Stimulated activated CD8-positive, alpha-beta memory T cell treated with anti-CD3 and anti-CD28 coated beads, Interleukin-4, amount 100 ng/mL, for 24 hours (primary cell): ENCODE data around the gene OR13H1.
"Not testable (repeated sequence)": the region's sequence is repeated elsewhere in the genome, so short reads cannot be mapped to it uniquely, and the experiment has no call there.

Source experiments
- DNase-seq: peaks from one replicate; pipeline ENCODE4 v3.0.0-alpha.2; 2020; ENCODE audit warnings: low read depth

OR13H1 gene

DNA sequence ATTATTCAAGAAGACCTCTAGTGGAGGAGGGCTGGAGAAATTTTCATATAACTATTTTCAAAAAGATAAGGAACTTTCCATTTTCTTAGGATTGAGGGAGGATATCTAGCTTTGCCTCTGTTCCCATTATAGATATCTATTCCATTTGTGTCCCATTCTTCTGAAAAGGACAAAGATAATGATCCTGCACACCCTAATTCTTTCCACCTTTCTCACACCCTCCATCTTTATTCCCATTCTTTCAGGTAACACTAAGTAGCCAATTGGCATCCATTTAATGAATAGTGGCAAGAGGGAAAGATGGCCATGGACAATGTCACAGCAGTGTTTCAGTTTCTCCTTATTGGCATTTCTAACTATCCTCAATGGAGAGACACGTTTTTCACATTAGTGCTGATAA, at the start of gene OR13H1:
OR13H1 (plus strand) TSS at position 301 of the 400 bp plus-strand sequence; CDS start at position 301, 0 bp downstream.
- no peak for DNase-seq

DNA sequence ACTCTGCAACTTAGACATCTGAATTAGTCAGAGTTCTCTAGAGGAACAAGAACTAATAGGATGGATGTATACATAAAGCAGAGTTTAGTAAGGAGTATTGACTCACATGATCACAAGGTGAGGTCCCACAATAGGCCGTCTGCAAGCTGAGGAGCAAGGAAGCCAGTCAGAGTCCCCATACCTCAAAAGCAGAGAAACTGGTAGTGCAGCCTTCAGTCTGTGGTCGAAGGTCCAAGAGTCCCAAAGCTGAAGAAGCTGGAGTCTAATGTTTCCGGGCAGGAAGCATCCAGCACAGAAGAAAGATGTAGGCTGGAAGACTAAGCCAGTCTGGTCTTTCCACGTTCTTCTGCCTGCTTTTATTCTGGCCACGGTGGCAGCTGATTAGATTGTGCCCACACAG, 42.3 kb upstream of the OR13H1 start:
- not testable (repeated sequence) for DNase-seq

DNA sequence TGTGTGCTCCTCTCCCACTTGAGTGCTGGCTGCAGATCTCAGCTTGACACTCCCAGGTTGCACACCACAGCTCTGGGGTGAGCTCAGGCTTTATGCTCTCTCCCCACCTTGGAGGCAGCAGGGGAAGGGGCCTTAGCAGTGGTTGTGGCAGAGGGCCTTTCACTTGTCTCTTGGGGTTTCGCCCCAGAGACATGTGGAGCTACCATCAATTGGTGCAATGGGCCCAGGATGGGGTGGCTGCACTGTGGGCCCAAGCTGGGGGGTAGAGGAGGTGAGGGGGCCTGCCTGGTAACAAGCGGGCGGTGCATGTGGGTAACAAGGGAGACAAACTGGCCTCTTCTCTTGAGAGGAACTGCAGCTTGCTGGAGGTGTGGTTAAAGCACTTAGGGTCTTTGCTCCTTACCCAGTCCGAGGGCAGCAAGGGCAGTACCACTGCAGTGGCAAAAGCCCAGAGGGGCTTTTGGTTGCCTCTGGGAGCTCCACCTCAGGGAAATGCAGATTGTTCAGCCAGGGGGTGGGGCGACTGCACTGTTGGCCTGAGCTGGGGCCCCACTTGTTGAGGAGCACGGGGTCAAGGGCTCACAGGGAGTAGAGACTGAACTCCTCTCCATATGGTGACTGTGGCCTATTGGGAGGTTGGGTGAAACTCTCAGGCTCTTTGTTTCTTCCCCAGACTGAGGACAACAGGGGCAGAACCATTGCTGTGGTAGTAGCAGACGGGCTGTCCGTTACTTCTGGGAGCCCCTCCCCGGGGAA, 30.5 kb upstream of the OR13H1 start:
- DNase-seq: no peak

DNA sequence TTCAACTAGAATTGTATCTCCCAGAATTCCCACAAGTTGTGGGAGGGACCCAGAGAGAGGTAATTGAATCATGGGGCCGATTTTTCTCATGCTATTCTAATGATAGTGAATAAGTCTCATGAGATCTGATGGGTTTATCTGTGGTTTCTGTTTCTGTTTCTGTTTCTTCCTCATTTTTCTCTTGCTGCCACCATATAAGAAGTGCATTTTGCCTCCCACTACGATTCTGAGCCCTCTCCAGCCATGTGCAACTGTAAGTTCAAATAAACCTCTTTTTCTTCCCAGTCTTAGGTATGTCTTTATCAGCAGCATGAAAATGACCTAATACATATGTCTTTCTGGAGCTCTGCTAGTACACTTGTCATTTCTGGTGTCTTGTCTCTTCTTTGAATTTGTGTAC, 22.1 kb upstream of the OR13H1 start:
- DNase-seq: no peak

GRCh38 chrX:131544218-131544617, 344 bp downstream of the OR13H1 start:
- DNase-seq: no peak

- no peak for DNase-seq
Observed at GRCh38 chrX:131549011-131549410, 5.1 kb downstream of the OR13H1 start.

DNA sequence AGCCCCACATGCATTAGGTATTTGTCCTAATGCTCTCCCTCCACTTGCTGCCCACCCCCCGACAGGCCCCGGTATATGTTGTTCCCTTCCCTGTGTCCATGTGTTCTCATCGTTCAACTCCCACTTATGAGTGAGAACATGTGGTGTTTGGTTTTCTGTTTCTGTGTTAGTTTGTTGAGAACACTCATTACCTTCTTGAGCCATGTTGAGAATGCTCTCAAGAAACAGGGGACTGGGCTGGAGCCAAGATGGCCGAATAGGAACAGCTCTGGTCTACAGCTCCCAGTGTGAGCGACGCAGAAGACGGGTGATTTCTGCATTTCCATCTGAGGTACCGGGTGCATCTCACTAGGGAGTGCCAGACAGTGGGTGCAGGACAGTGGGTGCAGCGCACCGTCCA, 8.6 kb downstream of the OR13H1 start:
- not testable (repeated sequence) for DNase-seq

GRCh38 chrX:131558562-131558961, 14.7 kb downstream of the OR13H1 start:
- DNase-seq: no peak

DNA sequence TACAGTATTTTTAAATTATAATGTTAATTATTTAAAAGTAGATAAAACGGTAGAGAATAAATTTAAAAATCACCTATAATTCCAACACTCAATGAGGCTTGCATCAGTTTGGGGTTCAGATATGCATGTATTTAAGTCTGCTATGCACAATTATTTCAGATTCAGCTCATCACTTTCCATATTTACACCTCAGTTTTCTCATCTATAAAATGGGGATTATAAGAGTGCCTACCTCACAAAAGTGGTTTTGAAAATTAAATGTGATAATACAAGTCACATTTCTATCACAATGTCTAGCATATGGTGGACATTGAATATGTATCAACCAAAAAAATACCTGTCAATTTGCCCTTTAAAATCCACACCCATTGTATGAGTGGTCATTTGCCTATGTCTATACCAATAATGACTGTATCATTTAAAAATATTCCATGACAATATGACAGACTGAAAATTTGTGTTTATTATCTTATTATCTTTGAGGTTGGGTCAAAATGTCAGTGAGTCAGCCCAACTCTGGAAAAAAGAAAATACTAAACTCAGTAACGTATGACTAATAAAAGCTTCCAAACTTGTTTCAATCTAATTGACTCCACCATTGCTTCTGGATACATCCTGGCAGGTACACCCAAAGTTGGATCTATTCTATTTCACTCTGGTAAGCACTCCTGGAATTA, 20.8 kb downstream of the OR13H1 start:
- DNase-seq: no peak

DNA sequence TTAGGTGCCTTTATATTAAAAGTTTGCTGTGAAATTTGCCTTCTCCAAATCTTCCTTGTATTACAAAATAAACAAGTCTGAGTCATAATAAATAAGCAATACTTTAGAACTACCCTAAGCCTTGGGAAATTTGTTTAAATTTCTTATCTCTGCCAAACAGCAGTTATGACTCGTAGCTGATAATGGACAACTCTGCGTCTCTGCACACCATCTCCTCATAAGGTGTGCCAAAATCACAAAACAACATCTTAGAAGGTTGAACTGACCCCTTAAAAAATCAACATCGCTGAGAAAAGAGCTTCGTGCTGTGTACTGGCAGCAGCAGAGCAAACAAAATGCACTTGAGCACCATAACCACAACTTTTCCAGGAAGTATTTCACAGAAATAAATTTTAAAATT, 22.0 kb downstream of the OR13H1 start:
- DNase-seq: no peak

- no peak for DNase-seq
Observed at GRCh38 chrX:131571348-131571747, 27.5 kb downstream of the OR13H1 start.

DNA sequence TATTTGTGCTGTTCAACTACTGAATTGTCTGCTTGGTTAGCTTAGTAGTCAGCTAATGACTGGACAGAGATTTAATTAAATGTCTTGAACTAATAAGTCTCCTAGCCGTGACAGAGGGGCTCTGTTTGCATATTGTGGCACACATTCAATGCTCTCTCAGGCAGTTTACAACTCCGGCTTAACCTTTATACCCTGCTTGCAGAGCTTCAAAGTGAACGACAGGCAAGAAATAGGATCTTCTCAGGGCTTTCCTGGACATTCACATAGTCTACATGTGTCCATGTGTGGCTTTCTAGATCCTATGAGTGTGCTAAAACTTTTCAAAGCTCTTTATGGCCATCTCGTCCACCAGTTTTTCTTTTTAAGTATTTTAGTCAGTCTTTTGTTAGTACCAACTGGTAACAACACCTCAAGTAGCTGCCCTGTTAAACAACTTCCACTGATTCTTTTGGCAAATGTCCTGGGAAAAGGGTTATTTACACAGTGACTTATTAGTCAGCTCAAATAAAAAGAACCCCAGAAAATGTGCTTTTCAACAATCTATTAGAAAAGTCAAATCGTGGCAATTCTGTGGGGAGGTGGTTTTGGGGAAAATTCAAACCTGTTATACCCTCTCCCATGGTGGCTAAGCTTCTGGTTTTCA, 28.6 kb downstream of the OR13H1 start:
- DNase-seq: no peak

DNA sequence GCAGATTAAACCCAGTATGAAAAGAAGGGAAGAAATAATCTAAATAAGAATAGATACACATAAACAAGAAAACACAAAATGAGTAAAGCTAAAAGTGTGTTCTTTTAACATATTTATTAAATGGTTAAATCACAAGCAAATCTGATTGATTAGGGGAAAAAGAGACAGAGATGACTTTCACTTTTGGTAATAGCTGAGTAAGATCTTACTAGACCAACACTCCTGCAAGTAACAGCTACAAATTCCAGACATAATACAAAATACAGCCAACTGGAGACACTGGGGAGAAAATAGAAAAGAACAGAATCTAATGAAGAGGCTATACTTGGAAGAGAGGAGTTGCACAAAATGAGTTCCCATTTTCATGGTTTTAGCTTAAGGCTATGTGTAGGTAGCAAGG, 33.5 kb downstream of the OR13H1 start:
- DNase-seq: no peak

GRCh38 chrX:131577999-131578734, 34.3 kb downstream of the OR13H1 start:
- DNase-seq: no peak

DNA sequence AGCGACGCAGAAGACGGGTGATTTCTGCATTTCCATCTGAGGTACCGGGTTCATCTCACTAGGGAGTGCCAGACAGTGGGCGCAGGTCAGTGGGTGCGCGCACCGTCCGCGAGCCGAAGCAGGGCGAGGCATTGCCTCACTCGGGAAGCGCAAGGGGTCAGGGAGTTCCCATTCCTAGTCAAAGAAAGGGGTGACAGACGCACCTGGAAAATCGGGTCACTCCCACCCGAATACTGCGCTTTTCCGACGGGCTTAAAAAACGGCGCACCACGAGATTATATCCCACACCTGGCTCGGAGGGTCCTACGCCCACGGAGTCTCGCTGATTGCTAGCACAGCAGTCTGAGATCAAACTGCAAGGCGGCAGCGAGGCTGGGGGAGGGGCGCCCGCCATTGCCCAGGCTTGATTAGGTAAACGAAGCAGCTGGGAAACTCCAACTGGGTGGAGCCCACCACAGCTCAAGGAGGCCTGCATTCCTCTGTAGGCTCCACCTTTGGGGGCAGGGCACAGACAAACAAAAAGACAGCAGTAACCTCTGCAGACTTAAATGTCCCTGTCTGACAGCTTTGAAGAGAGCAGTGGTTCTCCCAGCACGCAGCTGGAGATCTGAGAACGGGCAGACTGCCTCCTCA, 35.0 kb downstream of the OR13H1 start:
- not testable (repeated sequence) for DNase-seq

DNA sequence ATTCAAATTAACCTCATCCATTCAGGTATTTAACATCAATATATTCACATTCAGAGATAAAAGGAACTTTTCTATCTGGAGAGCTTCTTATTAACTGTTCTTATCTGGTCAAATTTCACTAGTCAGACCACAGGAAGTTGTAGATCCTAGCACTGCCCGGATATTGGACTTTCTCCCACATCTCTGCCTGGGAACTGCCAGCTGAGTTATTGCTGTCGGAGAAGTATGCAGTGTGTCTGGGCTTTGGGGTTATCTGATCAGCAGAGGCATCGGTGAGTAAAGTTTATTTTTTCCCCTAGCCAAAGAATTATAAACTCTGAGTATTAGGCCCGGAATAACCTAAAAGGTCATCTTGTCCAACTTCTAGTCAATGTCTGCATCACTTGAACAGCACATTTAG, 45.1 kb downstream of the OR13H1 start:
- DNase-seq: no peak
